ENCODE measurements around the gene PCYOX1L.

PCYOX1L gene

DNA sequence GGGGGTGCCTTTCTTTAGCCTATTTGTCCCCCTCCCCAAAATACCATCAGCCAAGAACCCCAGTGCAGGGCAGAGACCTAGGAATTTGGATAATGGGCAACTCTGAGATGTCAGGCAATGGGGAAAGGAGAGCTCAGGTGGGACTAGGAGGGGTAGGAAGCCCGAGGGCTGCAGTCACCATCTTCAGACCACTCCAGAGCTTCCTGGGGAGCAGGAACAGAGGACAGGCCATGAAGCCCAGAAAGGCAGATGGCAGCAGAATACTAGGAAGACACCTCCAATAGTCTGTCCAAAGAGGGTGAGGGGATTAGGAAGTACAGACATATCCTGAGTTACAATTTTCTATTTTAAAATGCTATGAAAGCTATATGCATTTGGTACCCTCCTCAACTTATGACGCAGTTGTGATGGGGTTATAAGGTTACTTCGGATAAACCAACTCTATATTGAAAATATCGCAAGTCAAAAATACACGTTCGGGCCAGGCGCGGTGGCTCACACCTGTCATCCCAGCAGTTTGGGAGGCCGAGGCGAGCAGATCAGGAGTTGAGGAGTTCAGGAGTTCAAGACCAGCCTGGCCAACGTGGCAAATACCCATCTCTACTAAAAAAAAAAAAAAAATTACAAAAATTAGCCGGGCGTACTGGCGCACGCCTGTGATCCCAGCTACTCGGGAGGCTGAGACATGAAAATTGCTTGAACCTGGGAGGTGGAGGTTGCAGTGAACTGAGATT, 55.8 kb downstream of the PCYOX1L start:
- Histone ChIP-seq H3K27ac (peak overlapping the region in 2 of 21 experiments; percentile 3 to 11), H3K4me3 (no peak overlapping the region)

- peak overlapping the region in 6 of 21 experiments; percentile 3 to 64 (median 24) for H3K27ac ChIP-seq
- H3K4me3 ChIP-seq = no peak overlapping the region
Observed at GRCh38 chr5:149414405-149415065, 56.7 kb downstream of the PCYOX1L start.

DNA sequence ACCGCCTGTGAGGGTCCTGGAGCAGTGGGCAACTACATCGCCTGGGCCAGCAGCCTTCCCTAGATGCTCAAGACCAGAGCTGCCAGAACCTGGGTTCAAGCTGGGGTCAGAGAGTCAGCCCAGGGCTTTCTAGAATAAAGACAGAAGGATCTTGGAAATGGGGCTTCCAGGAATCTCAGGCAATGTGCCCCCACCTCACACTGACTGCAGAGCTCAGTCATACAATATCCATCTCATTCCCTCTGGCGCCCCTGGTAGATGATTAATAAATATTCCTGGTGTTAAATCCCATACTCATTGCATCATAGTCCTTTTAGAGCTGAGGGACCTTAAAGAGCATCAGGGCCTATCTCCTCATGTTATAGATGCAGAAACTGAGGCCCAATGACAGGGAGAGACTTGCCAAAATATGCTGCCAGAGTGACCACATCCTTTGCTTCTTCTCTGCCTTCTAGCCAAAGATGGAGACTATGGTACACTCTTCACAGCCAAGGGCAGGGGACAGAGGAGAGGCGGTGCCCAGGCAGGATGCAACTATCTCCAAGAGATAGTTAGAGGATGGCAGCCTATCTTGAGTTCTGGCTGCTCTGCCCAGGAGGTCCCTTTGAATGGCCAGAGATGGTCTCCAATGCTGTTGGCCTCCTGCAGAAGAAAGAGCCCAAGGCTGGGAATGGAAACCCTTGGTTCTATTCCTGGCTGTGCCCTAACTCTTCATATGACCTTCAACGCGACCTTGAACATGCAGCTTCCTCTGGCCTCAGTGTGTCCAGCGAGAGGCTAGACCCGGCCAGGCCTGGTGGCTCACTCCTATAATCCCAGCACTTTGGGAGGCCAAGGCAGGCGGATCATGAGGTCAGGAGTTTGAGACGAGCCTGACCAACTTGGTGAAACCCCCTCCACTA, 57.5 kb downstream of the PCYOX1L start:
- peak overlapping the region in 7 of 21 experiments; percentile 3 to 64 (median 24) for H3K27ac ChIP-seq
- no peak overlapping the region for H3K4me3 ChIP-seq

- H3K4me3 ChIP-seq = no peak overlapping the region
- H3K27ac ChIP-seq = peak overlapping the region in 9 of 21 experiments; percentile 2 to 68 (median 45)
Observed at GRCh38 chr5:149416987-149417710, 59.3 kb downstream of the PCYOX1L start.

DNA sequence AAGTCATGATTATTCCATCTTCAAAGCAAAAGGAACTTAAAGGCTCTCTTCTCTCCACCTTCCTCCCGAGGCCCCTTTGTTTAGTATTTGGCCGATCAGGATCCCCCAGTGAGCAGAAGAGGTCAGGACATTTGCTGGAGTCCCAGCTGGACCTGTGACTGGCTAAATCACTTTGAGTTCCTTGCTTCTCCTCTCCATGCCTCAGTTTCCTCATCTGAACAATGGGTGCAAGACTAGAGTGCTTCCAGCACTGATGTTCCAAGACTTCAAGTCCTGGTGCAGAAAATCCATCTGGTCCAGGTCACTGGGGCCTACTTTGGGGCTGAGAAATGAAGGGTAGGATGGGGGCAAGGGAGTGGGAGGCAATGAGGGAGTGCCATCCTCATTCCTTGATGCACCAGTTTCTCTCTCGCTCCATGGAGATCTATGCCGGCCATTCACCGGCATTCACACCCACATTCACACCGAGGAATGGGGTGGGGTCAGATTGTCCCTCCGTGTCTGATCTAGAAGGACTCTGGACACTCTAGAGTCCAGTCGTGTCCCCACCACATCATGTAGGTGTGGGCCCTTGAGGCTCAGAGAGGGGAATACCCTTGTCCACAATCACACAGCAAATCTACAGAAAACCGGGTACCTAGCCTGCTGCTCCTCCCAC, 60.0 kb downstream of the PCYOX1L start:
- Histone ChIP-seq H3K4me3 (no peak overlapping the region), H3K27ac (peak overlapping the region in 3 of 21 experiments; percentile 39 to 68 (median 60))

GRCh38 chr5:149418910-149419531, 61.2 kb downstream of the PCYOX1L start:
- peak overlapping the region in 4 of 21 experiments; percentile 0 to 52 (median 20) for H3K27ac ChIP-seq
- no peak overlapping the region for H3K4me3 ChIP-seq
